Loucy (cell line): ENCODE results near the gene DCTN2.
"Not testable (repeated sequence)": the region's sequence is repeated elsewhere in the genome, so short reads cannot be mapped to it uniquely, and the experiment has no call there.

Experiments used
- H2AFZ ChIP-seq: fragments of 200-600 bp; sonication (generic); 2 replicates; pipeline ENCODE4 v1.6.0; 2016; ENCODE audit warnings: antibody characterized with exemption, mild to moderate bottlenecking, low read length, moderate library complexity
- H3F3A ChIP-seq: fragments of 200-600 bp; 2 replicates; pipeline ENCODE4 v1.6.0; 2016; ENCODE audit warnings: antibody characterized with exemption, low read depth, mild to moderate bottlenecking
- H3K27me3 ChIP-seq: fragments of 200-600 bp; sonication (generic); 2 replicates; pipeline ENCODE4 v1.6.1; 2014; ENCODE audit warnings: low read length, mild to moderate bottlenecking; ENCODE audit not compliant: insufficient read depth, poor library complexity, severe bottlenecking
- H3K36me3 ChIP-seq: fragments of 200-600 bp; sonication (generic); 2 replicates; pipeline ENCODE4 v1.6.1; 2016; ENCODE audit warnings: low read length; ENCODE audit not compliant: insufficient read depth
- H3K4me1 ChIP-seq: fragments of 200-600 bp; sonication (generic); 2 replicates; pipeline ENCODE4 v1.5.1; 2014; ENCODE audit warnings: low read length, mild to moderate bottlenecking; ENCODE audit not compliant: insufficient read depth, poor library complexity, severe bottlenecking
- H3K4me2 ChIP-seq: fragments of 200-600 bp; sonication (generic); 2 replicates; pipeline ENCODE4 v1.6.0; 2014; ENCODE audit warnings: antibody characterized with exemption, low read length, low read depth, mild to moderate bottlenecking; ENCODE audit not compliant: poor library complexity, severe bottlenecking
- H3K4me3 ChIP-seq: fragments of 200-600 bp; sonication (generic); 2 replicates; pipeline ENCODE4 v1.5.1; 2014; ENCODE audit warnings: low read length, mild to moderate bottlenecking, mixed read lengths; ENCODE audit not compliant: poor library complexity, severe bottlenecking
- H3K79me2 ChIP-seq: fragments of 200-600 bp; sonication (generic); 2 replicates; pipeline ENCODE4 v1.6.1; 2014; ENCODE audit warnings: low read length; ENCODE audit not compliant: insufficient read depth
- H3K9ac ChIP-seq: fragments of 200-600 bp; sonication (generic); 2 replicates; pipeline ENCODE4 v1.6.0; 2014; ENCODE audit warnings: mild to moderate bottlenecking, low read depth, low read length, moderate library complexity; ENCODE audit not compliant: poor library complexity, severe bottlenecking
- H3K9me2 ChIP-seq: fragments of 200-600 bp; sonication (generic); replicated peaks from 2 replicates; pipeline ENCODE4 v1.6.1; 2016; ENCODE audit warnings: low read depth, low read length, mixed read lengths
- H3K9me3 ChIP-seq: fragments of 200-600 bp; sonication (generic); 2 replicates; pipeline ENCODE4 v1.6.1; 2014; ENCODE audit warnings: mild to moderate bottlenecking, antibody characterized with exemption, low read length, low read depth; ENCODE audit not compliant: insufficient read depth
- H4K20me1 ChIP-seq: fragments of 200-600 bp; sonication (generic); 2 replicates; pipeline ENCODE4 v1.6.0; 2014; ENCODE audit warnings: antibody characterized with exemption, low read length, mild to moderate bottlenecking; ENCODE audit not compliant: insufficient read depth, poor library complexity, severe bottlenecking
- CTCF ChIP-seq: fragments of 200-600 bp; sonication (generic); conservative IDR thresholded peaks from 2 replicates; pipeline ENCODE4 v1.5.1; 2014; ENCODE audit warnings: mild to moderate bottlenecking, antibody characterized with exemption, low read length
- EZH2phosphoT487 ChIP-seq: fragments of 200-600 bp; IDR thresholded peaks from 2 replicates; pipeline ENCODE4 v1.6.1; 2018; ENCODE audit warnings: antibody characterized with exemption, mild to moderate bottlenecking, moderate library complexity, borderline replicate concordance

The DCTN2 gene

DNA sequence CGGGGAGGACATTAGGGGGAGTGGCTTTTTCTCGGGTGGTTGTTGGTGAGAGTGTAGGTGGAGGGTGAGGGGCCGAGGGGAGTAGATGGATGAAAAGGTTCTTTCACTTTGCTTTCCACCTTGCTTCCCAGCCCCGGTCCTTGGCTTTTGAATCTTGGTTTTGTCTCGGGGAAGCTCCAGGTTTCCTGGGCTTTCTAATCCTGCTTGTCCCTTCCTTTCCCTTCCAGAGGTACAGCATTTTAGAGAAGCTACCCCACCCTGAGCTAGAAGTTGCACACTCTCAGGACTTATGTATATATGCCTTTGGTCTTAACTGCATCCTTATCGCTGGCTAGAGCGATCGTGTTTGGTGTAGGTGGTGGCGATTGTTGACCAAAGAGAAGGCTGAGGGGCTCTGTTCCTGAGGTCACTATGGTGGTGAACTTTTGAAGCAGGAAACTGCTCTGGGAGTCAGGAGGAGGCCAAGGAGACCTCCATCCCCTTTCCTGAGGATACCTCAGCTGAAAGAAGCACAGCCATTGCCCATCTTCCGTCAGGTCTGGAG lies 44.9 kb upstream of the DCTN2 start:
- H2AFZ ChIP-seq, result no peak overlapping the region
- no peak for TF ChIP-seq CTCF
- no peak for TF ChIP-seq EZH2phosphoT487
- H3K9ac ChIP-seq, result peak overlapping the region; percentile 74

GRCh38 chr12:57590864-57591781 lies 44.1 kb upstream of the DCTN2 start, which contains the start of gene PIP4K2C:
Gene PIP4K2C, plus strand, starts transcription at chr12:57591192. Its CDS starts 98 bp downstream, at chr12:57591290.
- Histone ChIP-seq H4K20me1 (no peaks in the 10 kb centered on the region), H3K4me3 (peak within 1 kb of the TSS; percentile 87), H3K9ac (peak within 1 kb of the TSS; percentile 74), H3K9me2 (no peaks in the 10 kb centered on the region), H3K79me2 (peaks cover 33% of the 10 kb centered on the region; the same call in 1 of the 2 replicates), H3K36me3 (peaks cover 5% of the 10 kb centered on the region; the same call in 1 of the 2 replicates), H3K27me3 (no peaks in the 10 kb centered on the region), H3F3A (no peaks in the 10 kb centered on the region), H2AFZ (peak within 1 kb of the TSS; percentile 95), H3K4me1 (peaks cover 22% of the 10 kb centered on the region), H3K9me3 (no peaks in the 10 kb centered on the region), H3K4me2 (peak within 1 kb of the TSS; percentile 98)
- TF ChIP-seq EZH2phosphoT487 (no peak), CTCF (no peak)

More for the DNA sequence above, 44.9 kb upstream of the DCTN2 start:
- H3K4me1 ChIP-seq, result peaks cover 22% of the 10 kb centered on the region
- peak overlapping the region; percentile 87 for H3K4me3 ChIP-seq
- no peaks in the 10 kb centered on the region for H3K9me2 ChIP-seq
- no peaks in the 10 kb centered on the region for H4K20me1 ChIP-seq
- peak overlapping the region; percentile 98 for H3K4me2 ChIP-seq
- H3F3A ChIP-seq, result no peaks in the 10 kb centered on the region
- peaks cover 5% of the 10 kb centered on the region; the same call in 1 of the 2 replicates for H3K36me3 ChIP-seq
- no peaks in the 10 kb centered on the region for H3K27me3 ChIP-seq
- H3K79me2 ChIP-seq, result peaks cover 33% of the 10 kb centered on the region; the same call in 1 of the 2 replicates
- no peaks in the 10 kb centered on the region for H3K9me3 ChIP-seq

DNA sequence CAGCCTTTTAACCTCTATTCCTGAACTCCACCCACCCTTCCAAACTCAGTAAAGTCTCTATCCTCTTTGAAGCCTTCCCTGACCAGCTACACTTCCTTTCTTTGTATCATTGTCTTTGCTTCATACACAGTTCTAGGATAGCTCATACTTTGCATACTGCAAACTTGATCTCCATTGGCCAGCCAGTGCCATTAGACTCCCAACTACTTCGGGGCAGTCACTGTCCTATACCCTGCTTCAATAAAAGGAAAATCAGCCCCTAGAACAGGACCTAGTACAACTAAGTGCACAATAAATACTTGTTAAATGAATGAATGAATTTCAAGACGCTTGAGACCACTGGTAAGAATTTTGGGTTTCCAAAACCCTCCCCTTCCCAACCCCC lies 43.5 kb upstream of the DCTN2 start:
- TF ChIP-seq EZH2phosphoT487 (no peak), CTCF (no peak)
- H3K27me3 ChIP-seq, result no peaks in the 10 kb centered on the region
- peak overlapping the region; percentile 98 for H3K4me2 ChIP-seq
- H3K36me3 ChIP-seq, result peaks cover under 1% of the 10 kb centered on the region; the same call in 1 of the 2 replicates
- H3K4me1 ChIP-seq, result peaks cover 22% of the 10 kb centered on the region
- no peaks in the 10 kb centered on the region for H3K9me2 ChIP-seq
- H3K4me3 ChIP-seq, result peak overlapping the region; percentile 87
- H4K20me1 ChIP-seq, result no peaks in the 10 kb centered on the region
- H3K9me3 ChIP-seq, result no peaks in the 10 kb centered on the region
- H3F3A ChIP-seq, result no peaks in the 10 kb centered on the region
- H3K9ac ChIP-seq, result peak overlapping the region; percentile 74
- H2AFZ ChIP-seq, result peak overlapping the region; percentile 95
- H3K79me2 ChIP-seq, result peaks cover 33% of the 10 kb centered on the region; the same call in 1 of the 2 replicates

GRCh38 chr12:57588951-57589610 lies 42.1 kb upstream of the DCTN2 start:
- not testable (repeated sequence) for H3F3A ChIP-seq, H3K9me3 ChIP-seq, H4K20me1 ChIP-seq, H3K9me2 ChIP-seq, H3K27me3 ChIP-seq, H3K4me2 ChIP-seq, H3K4me3 ChIP-seq, H3K9ac ChIP-seq, H2AFZ ChIP-seq, H3K36me3 ChIP-seq
- peaks cover 30% of the 10 kb centered on the region; the same call in 1 of the 2 replicates for H3K79me2 ChIP-seq
- peaks cover 22% of the 10 kb centered on the region for H3K4me1 ChIP-seq
